SK-N-MC (cell line): Measurements from ENCODE around the gene NAA35.

Source experiments
- EZH2 ChIP-seq: fragments of 200-600 bp; sonication (generic); IDR thresholded peaks from one replicate; pipeline ENCODE4 v1.6.1; 2017; ENCODE audit warnings: antibody characterized with exemption
- FOXP2 ChIP-seq: optimal IDR thresholded peaks from 2 replicates; pipeline ENCODE3; 2011; ENCODE audit warnings: mild to moderate bottlenecking, moderate library complexity; ENCODE audit not compliant: insufficient read depth; ENCODE audit errors: extremely low read length, control extremely low read depth
- POLR2AphosphoS5 ChIP-seq: IDR thresholded peaks from 2 replicates; pipeline ENCODE4 v1.6.1; 2012; ENCODE audit warnings: mild to moderate bottlenecking, low read depth, low read length, borderline replicate concordance

DNA sequence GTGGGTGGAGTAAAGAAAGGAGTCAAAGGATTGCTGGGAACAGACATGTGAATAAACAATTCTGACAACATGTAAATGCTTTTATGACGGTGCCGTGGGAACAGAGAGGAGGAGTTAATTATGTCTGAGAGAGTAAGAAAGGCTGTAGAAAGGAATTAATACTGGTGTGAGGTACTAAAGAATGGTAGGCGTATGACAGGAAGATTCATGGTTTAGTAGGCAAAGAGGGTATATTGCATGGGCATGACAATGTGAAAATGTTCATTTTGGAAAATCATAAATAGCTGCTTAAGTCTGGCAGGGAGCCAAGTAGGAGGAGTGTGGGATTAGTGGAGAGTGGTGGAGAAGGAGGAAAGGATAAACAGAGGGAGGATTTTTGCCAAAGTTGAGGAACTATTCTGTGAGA, 19.7 kb downstream of the NAA35 start:
- TF ChIP-seq POLR2AphosphoS5 (no peak), EZH2 (no peak), FOXP2 (no peak)
